ENCODE measurements around the gene LRP2.

- TF ChIP-seq ZNF701 (tag by site-specific recombination; IDR thresholded peaks at IDR 0.05) (no peak), ZBTB11 (tag by site-specific recombination; conservative IDR thresholded peaks at IDR 0.05; ENCODE audit: low read depth) (no peak), REPIN1 (tag by site-specific recombination; IDR thresholded peaks at IDR 0.05; ENCODE audit: low read depth) (no peak), ZSCAN23 (tag by site-specific recombination; IDR thresholded peaks at IDR 0.05) (no peak), ZNF18 (tag by site-specific recombination; IDR thresholded peaks at IDR 0.05) (no peak), REST (tag by site-specific recombination; IDR thresholded peaks at IDR 0.05) (no peak), ZNF2 (tag by site-specific recombination; IDR thresholded peaks at IDR 0.05) (no peak), CTCF (tag by site-specific recombination; IDR thresholded peaks at IDR 0.05) (no peak), PATZ1 (tag by site-specific recombination; IDR thresholded peaks at IDR 0.05) (no peak), ZNF423 (tag by site-specific recombination; IDR thresholded peaks at IDR 0.05) (no peak)
Measured at GRCh38 chr2:169386722-169387121, 24.4 kb upstream of the LRP2 start.

Data from HEK293 (cell line).